Lower leg skin (tissue), 4 donors: Measurements from ENCODE around the gene ZNF766. TPM values are rescaled to one million over a fixed set of nuclear protein-coding genes. Genes with fewer than 3 reads are reported as not detected.

Experiments
- DNase-seq, 2 donors: peaks; one replicate each; pipeline ENCODE4 v3.0.0-alpha.2; 2019; ENCODE audit warnings: low spot score in 2 of 2
- H3K4me3 ChIP-seq: fragments of 200-600 bp; sonication (generic); 2 replicates; pipeline ENCODE4 v1.5.1; 2017; ENCODE audit warnings: mild to moderate bottlenecking, low read depth; ENCODE audit not compliant: poor library complexity, severe bottlenecking
- POLR2A ChIP-seq, 2 donors: fragments of 450-650 bp; IDR thresholded peaks; one replicate each; pipeline ENCODE4 v1.6.1; 2016 to 2017; ENCODE audit warnings: antibody characterized with exemption in 2 of 2, mild to moderate bottlenecking in 1 of 2, moderate library complexity in 1 of 2
- WGBS, 2 donors: methylation state at CpG; one replicate each; pipeline ENCODE4 v1.1.5; 2018; 5-methylcytosine and 5-hydroxymethylcytosine counted together
- intact Hi-C: fragments of 100-400 bp; cut with DNase I; formaldehyde crosslinking; loops from one replicate; pipeline ENCODE4 v1.15.0; 2023; ENCODE audit warnings: low total_unique reads
- total RNA-seq, 4 donors: library from RNA; depleted of rRNA; stranded (reverse); fragments of >200 nt; gene quantifications; one replicate each; pipeline ENCODE4 v1.1.0, GENCODE V29; 2016
- TF ChIP-seq, protein P1 (sequence below), 3 donors: fragments of 450-650 bp; IDR thresholded peaks; one replicate each; pipeline ENCODE4 v1.5.1; 2016; ENCODE audit warnings: antibody characterized with exemption in 3 of 3, mild to moderate bottlenecking in 3 of 3, moderate library complexity in 2 of 3

ZNF766 gene
- 10 to 100 TPM in 3 of 4 donors, 1 to 10 TPM in 1; 8.0 to 18.4 (median 14.6) TPM for total RNA-seq

DNA sequence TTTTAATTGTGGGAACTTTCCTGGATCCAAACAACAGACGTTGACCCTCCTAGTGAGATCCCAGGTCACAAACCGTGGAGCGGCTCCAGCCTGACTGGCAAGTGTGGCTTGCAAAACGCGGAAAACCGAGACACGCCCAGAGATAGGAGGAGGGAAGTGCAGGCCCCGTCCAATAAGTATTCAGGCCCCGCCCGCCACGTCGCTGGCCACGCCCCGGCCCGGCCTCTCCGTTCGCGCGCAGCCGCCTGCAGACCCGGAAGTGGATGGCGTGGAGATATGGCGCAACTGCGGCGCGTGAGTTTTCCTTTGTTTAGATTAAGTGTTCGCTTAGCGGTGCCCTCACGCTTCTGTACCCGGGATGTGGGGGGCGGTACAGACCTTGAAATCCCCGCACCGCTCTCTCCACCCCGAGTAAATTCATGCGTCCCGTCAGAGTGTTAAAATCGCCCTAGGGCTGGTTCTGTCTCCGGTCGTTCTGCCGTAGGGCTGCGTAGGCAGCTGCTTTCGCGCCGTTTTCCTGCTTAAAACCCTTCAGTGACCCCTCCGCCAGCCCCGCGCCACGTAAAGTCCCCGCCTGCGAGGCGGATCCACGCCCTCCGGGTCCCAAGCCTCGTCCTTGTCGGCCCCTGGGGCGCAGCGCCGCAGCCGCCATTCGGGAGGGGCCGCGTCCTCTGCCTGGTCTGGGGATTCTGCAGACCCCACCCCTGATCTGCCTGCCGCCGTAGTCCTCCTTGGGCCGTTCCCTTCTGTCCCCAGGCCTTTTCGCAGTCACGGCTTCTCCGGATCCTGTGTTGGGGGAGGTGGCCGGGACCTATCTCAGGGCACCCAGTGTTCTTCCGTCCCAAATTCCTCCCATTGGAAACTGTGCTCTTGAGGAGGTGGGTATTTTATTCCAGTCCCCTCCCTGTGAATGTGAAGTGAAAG, at the start of gene ZNF766:
TSS of gene ZNF766 (plus strand) at position 250 of the 924 bp plus-strand sequence. CDS start at position 277, 27 bp downstream.
- peak within 1 kb of the TSS; percentile 99 for H3K4me3 ChIP-seq
- peak; percentile 98 to 100 for DNase-seq
- WGBS, 2 donors: 0 to 1% methylated on average over 59 to 60 of the region's 70 CpGs
- TF ChIP-seq, protein P1, sequence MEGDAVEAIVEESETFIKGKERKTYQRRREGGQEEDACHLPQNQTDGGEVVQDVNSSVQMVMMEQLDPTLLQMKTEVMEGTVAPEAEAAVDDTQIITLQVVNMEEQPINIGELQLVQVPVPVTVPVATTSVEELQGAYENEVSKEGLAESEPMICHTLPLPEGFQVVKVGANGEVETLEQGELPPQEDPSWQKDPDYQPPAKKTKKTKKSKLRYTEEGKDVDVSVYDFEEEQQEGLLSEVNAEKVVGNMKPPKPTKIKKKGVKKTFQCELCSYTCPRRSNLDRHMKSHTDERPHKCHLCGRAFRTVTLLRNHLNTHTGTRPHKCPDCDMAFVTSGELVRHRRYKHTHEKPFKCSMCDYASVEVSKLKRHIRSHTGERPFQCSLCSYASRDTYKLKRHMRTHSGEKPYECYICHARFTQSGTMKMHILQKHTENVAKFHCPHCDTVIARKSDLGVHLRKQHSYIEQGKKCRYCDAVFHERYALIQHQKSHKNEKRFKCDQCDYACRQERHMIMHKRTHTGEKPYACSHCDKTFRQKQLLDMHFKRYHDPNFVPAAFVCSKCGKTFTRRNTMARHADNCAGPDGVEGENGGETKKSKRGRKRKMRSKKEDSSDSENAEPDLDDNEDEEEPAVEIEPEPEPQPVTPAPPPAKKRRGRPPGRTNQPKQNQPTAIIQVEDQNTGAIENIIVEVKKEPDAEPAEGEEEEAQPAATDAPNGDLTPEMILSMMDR (IDR thresholded peaks at IDR 0.05): no peak
- TF ChIP-seq POLR2A (IDR thresholded peaks at IDR 0.05): peak in 1 of 2 donors; percentile 77
- intact Hi-C loops: no loop called here

DNA sequence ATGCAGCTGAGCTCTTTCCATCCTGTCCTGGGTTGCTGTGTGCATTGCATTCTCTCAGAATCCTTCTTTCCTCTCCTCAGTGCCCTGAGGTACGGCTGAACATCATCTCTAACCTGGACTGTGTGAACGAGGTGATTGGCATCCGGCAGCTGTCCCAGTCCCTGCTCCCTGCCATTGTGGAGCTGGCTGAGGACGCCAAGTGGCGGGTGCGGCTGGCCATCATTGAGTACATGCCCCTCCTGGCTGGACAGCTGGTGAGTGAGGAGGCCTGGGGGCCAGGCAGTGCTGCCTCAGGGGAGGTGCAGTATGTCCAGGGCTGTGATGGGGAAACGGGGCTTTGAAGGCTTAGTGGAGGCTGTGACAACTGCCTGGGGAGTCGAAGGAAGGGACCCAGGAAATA, 49.8 kb upstream of the ZNF766 start:
- TF ChIP-seq POLR2A (IDR thresholded peaks at IDR 0.05): no peak
- TF ChIP-seq, protein P1 (IDR thresholded peaks at IDR 0.05): no peak
- H3K4me3 ChIP-seq: no peak overlapping the region
- intact Hi-C loops: no loop called here
- 87 to 93% methylated on average over 8 of the region's 8 CpGs for WGBS, 2 donors
- no peak for DNase-seq

DNA sequence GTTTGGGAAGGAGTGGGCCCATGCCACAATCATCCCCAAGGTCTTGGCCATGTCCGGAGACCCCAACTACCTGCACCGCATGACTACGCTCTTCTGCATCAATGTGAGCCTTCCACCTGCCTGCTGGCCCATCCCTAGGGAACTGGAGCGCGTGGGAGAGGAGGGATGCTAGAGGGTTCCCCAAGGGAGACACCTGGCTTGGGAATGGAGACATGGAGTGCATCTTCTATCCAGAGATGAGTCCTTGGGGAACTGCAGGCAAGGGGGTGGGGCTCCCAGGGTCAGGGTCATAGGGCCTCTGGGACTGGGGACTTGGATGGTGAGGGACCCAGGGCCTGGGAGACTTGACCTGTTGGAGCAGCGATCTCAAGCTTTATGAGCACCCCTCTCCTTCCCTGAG, 48.4 kb upstream of the ZNF766 start:
- no peak overlapping the region for H3K4me3 ChIP-seq
- no peak for TF ChIP-seq POLR2A (IDR thresholded peaks at IDR 0.05)
- TF ChIP-seq, protein P1 (IDR thresholded peaks at IDR 0.05): no peak
- intact Hi-C loops: no loop called here

DNA sequence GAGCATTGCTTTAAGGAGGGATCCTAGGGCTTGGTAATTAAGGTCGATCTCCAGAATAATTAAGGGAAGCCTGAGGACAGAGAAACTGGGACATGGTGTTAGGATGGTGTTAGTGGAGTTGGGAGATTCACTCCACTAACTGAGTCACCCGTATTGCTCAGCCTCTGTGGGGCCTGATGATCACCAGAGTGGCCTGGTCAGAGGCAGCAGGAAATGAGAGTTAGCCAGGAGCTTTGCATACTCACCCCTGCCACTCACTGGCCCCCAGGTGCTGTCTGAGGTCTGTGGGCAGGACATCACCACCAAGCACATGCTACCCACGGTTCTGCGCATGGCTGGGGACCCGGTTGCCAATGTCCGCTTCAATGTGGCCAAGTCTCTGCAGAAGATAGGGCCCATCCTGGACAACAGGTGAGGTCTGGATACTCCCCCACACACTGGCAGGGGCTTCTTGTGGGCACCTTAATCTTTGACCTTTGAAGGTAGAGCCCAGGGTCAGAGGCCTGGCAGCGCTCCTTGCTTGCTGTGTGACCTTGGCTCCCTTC, 47.5 kb upstream of the ZNF766 start:
- no peak for TF ChIP-seq POLR2A (IDR thresholded peaks at IDR 0.05)
- TF ChIP-seq, protein P1 (IDR thresholded peaks at IDR 0.05): no peak
- intact Hi-C loops: no loop called here
- peak in 1 of 2 donors; percentile 36 for DNase-seq
- WGBS, 2 donors: 91 to 93% methylated on average over 3 to 7 of the region's 7 CpGs
- no peak overlapping the region for H3K4me3 ChIP-seq

More for the DNA sequence above, 48.4 kb upstream of the ZNF766 start:
- DNase-seq: no peak
- WGBS, 2 donors: 96 to 97% methylated on average over 6 of the region's 6 CpGs

DNA sequence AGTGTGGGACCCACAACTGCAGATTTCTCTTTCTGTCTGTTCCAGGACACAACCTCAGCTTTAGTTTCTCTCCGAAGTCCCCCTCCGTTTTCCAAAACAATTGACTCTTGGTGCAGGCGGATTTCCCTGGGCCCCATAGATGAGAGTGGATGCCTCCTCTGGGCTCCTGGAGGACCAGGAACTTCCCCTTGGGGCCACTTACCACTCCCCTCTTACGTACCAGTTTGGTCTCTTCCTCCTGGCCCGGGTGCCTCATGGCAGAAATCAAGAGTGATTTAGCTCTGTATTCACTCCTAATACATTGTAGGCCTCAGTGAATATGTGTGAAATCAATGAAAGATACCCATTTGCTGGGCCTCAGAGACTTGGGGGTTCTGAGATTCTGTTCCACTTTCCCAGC, 45.2 kb upstream of the ZNF766 start:
- DNase-seq: peak in 1 of 2 donors; percentile 59
- TF ChIP-seq POLR2A (IDR thresholded peaks at IDR 0.05): no peak
- TF ChIP-seq, protein P1 (IDR thresholded peaks at IDR 0.05): no peak
- 90 to 91% methylated on average over 5 of the region's 5 CpGs for WGBS, 2 donors
- no peak overlapping the region for H3K4me3 ChIP-seq
- intact Hi-C loops: no loop called here
